GM19043 (cell line): ENCODE data around the gene SSTR4.

Experiments used
- ATAC-seq: cut with Tn5 transposase; IDR thresholded peaks from one replicate; pipeline ENCODE4 v1.9.1; 2021; ENCODE audit warnings: low read depth; ENCODE audit not compliant: unreplicated experiment

SSTR4 gene

GRCh38 chr20:23061734-23062561 lies 26.8 kb downstream of the SSTR4 start:
- ATAC-seq: no peak

- ATAC-seq: no peak
Measured at GRCh38 chr20:23062632-23063031, 27.5 kb downstream of the SSTR4 start.

GRCh38 chr20:23063168-23063567 lies 28.1 kb downstream of the SSTR4 start:
- ATAC-seq: no peak

GRCh38 chr20:23063581-23063980 lies 28.5 kb downstream of the SSTR4 start:
- ATAC-seq: no peak

GRCh38 chr20:23065266-23066201 lies 30.4 kb downstream of the SSTR4 start:
- ATAC-seq: no peak

- ATAC-seq: no peak
Measured at GRCh38 chr20:23066772-23067171, 31.7 kb downstream of the SSTR4 start.

- ATAC-seq: no peak
Measured at GRCh38 chr20:23068283-23068682, 33.2 kb downstream of the SSTR4 start.

- no peak for ATAC-seq
Measured at GRCh38 chr20:23069108-23069507, 34.0 kb downstream of the SSTR4 start.

- ATAC-seq: no peak
Measured at GRCh38 chr20:23071398-23071797, 36.3 kb downstream of the SSTR4 start.

- no peak for ATAC-seq
Measured at GRCh38 chr20:23071996-23072395, 36.9 kb downstream of the SSTR4 start.

- ATAC-seq: no peak
Measured at GRCh38 chr20:23072892-23073586, 37.9 kb downstream of the SSTR4 start.

- ATAC-seq: no peak
Measured at GRCh38 chr20:23074052-23074451, 38.9 kb downstream of the SSTR4 start.

GRCh38 chr20:23077277-23077676 lies 42.2 kb downstream of the SSTR4 start:
- ATAC-seq: no peak

GRCh38 chr20:23078351-23079015 lies 43.4 kb downstream of the SSTR4 start:
- no peak for ATAC-seq

- ATAC-seq: no peak
Measured at GRCh38 chr20:23079016-23079351, 43.9 kb downstream of the SSTR4 start.

GRCh38 chr20:23079926-23080325 lies 44.8 kb downstream of the SSTR4 start:
- no peak for ATAC-seq

GRCh38 chr20:23080521-23080920 lies 45.4 kb downstream of the SSTR4 start:
- no peak for ATAC-seq

- no peak for ATAC-seq
Measured at GRCh38 chr20:23081263-23081819, 46.2 kb downstream of the SSTR4 start.

GRCh38 chr20:23082846-23083552 lies 47.9 kb downstream of the SSTR4 start:
- no peak for ATAC-seq
